ENCODE results near the gene SELL.

DNA sequence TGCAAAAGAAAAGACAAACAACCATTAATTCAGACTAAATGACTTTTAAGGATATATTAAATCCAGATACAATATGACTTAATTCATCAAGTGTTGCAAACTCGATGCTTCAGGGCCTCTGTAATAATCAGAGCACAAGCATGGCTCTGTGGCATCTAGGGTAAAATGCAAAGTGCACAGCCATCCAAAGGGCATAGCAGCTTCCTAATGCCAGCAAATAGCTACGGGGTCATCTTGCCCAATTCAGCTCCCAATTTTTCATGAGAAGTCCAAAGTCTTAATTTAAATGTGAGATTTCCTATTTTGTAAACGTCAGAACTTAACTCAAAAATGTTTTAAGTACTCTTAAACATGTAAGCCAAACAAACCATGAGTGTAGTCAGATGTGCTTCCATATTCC lies 14.5 kb upstream of the SELL start:
- TF ChIP-seq CTCF (optimal IDR thresholded peaks at IDR 0.05 in 1 of 3, IDR thresholded peaks at IDR 0.05 in 1 of 3, conservative IDR thresholded peaks at IDR 0.05 in 1 of 3; ENCODE audit: extremely low read depth in 1 of 3, insufficient read depth in 2 of 3, low read length in 3 of 3) (no peak), EZH2 (IDR thresholded peaks at IDR 0.05; ENCODE audit: low read length) (no peak)

All from keratinocyte (primary cell).